Fibroblast of skin of back (primary cell): ENCODE measurements around the gene EVI5.
"Not testable (repeated sequence)": the region's sequence is repeated elsewhere in the genome, so short reads cannot be mapped to it uniquely, and the experiment has no call there.

Experiments
- DNase-seq: peaks from one replicate; pipeline ENCODE4 v3.0.0-alpha.2; 2013

EVI5 gene

GRCh38 chr1:92567211-92567868 lies 217.6 kb downstream of the EVI5 start:
- peak; percentile 30 for DNase-seq

- DNase-seq, result no peak
Measured at GRCh38 chr1:92563457-92564216, 221.3 kb downstream of the EVI5 start.

- DNase-seq, result no peak
Measured at GRCh38 chr1:92556350-92556749, 228.6 kb downstream of the EVI5 start.

GRCh38 chr1:92554216-92554615 lies 230.7 kb downstream of the EVI5 start:
- DNase-seq, result no peak

- DNase-seq, result no peak
Measured at GRCh38 chr1:92551916-92552315, 233.0 kb downstream of the EVI5 start.

- no peak for DNase-seq
Measured at GRCh38 chr1:92544756-92545165, 240.1 kb downstream of the EVI5 start.

GRCh38 chr1:92543131-92544055 lies 241.5 kb downstream of the EVI5 start:
- no peak for DNase-seq

- no peak for DNase-seq
Measured at GRCh38 chr1:92538413-92539061, 246.4 kb downstream of the EVI5 start.

- DNase-seq, result no peak
Measured at GRCh38 chr1:92538048-92538412, 246.9 kb downstream of the EVI5 start.

- no peak for DNase-seq
Measured at GRCh38 chr1:92536980-92537884, 247.7 kb downstream of the EVI5 start.

GRCh38 chr1:92536211-92536979 lies 248.5 kb downstream of the EVI5 start:
- no peak for DNase-seq

GRCh38 chr1:92532371-92532770 lies 252.5 kb downstream of the EVI5 start:
- DNase-seq, result not testable (repeated sequence)

GRCh38 chr1:92531939-92532338 lies 253.0 kb downstream of the EVI5 start:
- not testable (repeated sequence) for DNase-seq

GRCh38 chr1:92527670-92528069 lies 257.2 kb downstream of the EVI5 start:
- no peak for DNase-seq

GRCh38 chr1:92524944-92525590 lies 259.8 kb downstream of the EVI5 start:
- not testable (repeated sequence) for DNase-seq

GRCh38 chr1:92519043-92519442 lies 265.9 kb downstream of the EVI5 start:
- DNase-seq, result no peak

- no peak for DNase-seq
Measured at GRCh38 chr1:92516574-92516973, 268.3 kb downstream of the EVI5 start.

- no peak for DNase-seq
Measured at GRCh38 chr1:92515796-92516201, 269.1 kb downstream of the EVI5 start.

- DNase-seq, result no peak
Measured at GRCh38 chr1:92511541-92511940, 273.4 kb downstream of the EVI5 start.

- DNase-seq, result no peak
Measured at GRCh38 chr1:92509619-92510018, 275.3 kb downstream of the EVI5 start.
